Colon (tissue), 2 donors: Measurements from ENCODE around the gene CCT8.
A peak's percentile ranks its signal among the peaks of the same experiment; 100 is the strongest.

Experiments used
- FAIRE-seq: peaks from 2 replicates; lab custom pipeline; 2012; peaks lifted over from hg19 to GRCh38; lab: Jason Lieb, UNC
- donor health status: control.
- donor health status: control.

CCT8 gene

GRCh38 chr21:29073222-29074006 lies at the start of gene CCT8:
Gene CCT8, minus strand, starts transcription at chr21:29073648. Its CDS starts 58 bp downstream, at chr21:29073590.
- FAIRE-seq: peak; percentile 47

GRCh38 chr21:29121759-29122158 lies 48.3 kb upstream of the CCT8 start:
- FAIRE-seq: no peak

GRCh38 chr21:29117372-29117955 lies 44.0 kb upstream of the CCT8 start:
- no peak for FAIRE-seq

GRCh38 chr21:29115899-29116298 lies 42.5 kb upstream of the CCT8 start:
- FAIRE-seq: no peak

GRCh38 chr21:29114765-29115500 lies 41.5 kb upstream of the CCT8 start:
- FAIRE-seq: no peak

- FAIRE-seq: no peak
These were observed 31.8 kb upstream of the CCT8 start for GRCh38 chr21:29105218-29105617.

- no peak for FAIRE-seq
These were observed 30.8 kb upstream of the CCT8 start for GRCh38 chr21:29104239-29104708.

- FAIRE-seq: no peak
These were observed 29.4 kb upstream of the CCT8 start for GRCh38 chr21:29102791-29103257.

- no peak for FAIRE-seq
These were observed 24.7 kb upstream of the CCT8 start for GRCh38 chr21:29098156-29098555.

- FAIRE-seq: no peak
These were observed 23.0 kb upstream of the CCT8 start for GRCh38 chr21:29096218-29097015.

GRCh38 chr21:29092102-29092959 lies 18.9 kb upstream of the CCT8 start:
- FAIRE-seq: no peak

- FAIRE-seq: no peak
These were observed 17.6 kb upstream of the CCT8 start for GRCh38 chr21:29091033-29091432.

- FAIRE-seq: no peak
These were observed 11.8 kb upstream of the CCT8 start for GRCh38 chr21:29085106-29085752.

GRCh38 chr21:29084372-29084771 lies 10.9 kb upstream of the CCT8 start:
- no peak for FAIRE-seq

- FAIRE-seq: no peak
These were observed 9.9 kb upstream of the CCT8 start for GRCh38 chr21:29083306-29083705.

GRCh38 chr21:29082046-29082815 lies 8.8 kb upstream of the CCT8 start:
- FAIRE-seq: no peak

- FAIRE-seq: no peak
These were observed 7.0 kb upstream of the CCT8 start for GRCh38 chr21:29080454-29080941.

GRCh38 chr21:29078869-29079767 lies 5.7 kb upstream of the CCT8 start:
- no peak for FAIRE-seq
